HepG2 (cell line): ENCODE data around the gene GBE1. TPM values are rescaled to one million over a fixed set of nuclear protein-coding genes. Genes with fewer than 3 reads are reported as not detected.

Source experiments
- ATAC-seq: fragments of 200-7000 bp; cut with Tn5 transposase; 3 replicates; pipeline ENCODE4 v1.9.1; 2020; ENCODE audit warnings: mild to moderate bottlenecking, moderate library complexity
- BruUV-seq: library from RNA; stranded (reverse); fragments of 400-500 nt; replicated peaks from 2 replicates; lab custom pipeline; 2021; lab: Mats Ljungman, UMichigan
- CTCF ChIA-PET: fragments of 300-600 bp; formaldehyde crosslinking; extraction: SDS; loops from one replicate; lab custom pipeline; 2021; ENCODE audit warnings: low total read pairs, inconsistent platforms, low intra/inter-chr PET ratio; lab: Yijun Ruan, JAX
- POLR2A ChIA-PET: fragments of 350-600 bp; sonication (Branson Sonifier 250); formaldehyde crosslinking; loops from one replicate; lab custom pipeline; 2020; ENCODE audit warnings: antibody characterized with exemption, inconsistent platforms; lab: Yijun Ruan, JAX
- DNase-seq: peaks from one replicate; pipeline ENCODE4 v3.0.0-alpha.2; 2015; ENCODE audit warnings: low spot score
- FAIRE-seq: peaks from 3 replicates; lab custom pipeline; 2011; peaks lifted over from hg19 to GRCh38; lab: Jason Lieb, UNC
- H2AFZ ChIP-seq: one replicate; pipeline ENCODE4 v1.6.1; 2011; ENCODE audit warnings: low read length, inconsistent platforms
- H3K27ac ChIP-seq: fragments of 300-600 bp; 3 replicates; pipeline ENCODE4 v1.8.0; 2011; ENCODE audit warnings: mixed run types, mild to moderate bottlenecking, mixed read lengths, low read length, inconsistent platforms; ENCODE audit not compliant: insufficient read depth; ENCODE audit errors: extremely low read length
- H3K27me3 ChIP-seq, 2 experiments: fragments of 200-600 bp in 1 of 2; 2 replicates in 1 of 2; 3 replicates in 1 of 2; pipeline versions ENCODE4 v1.6.0 to v1.8.0; 2011; ENCODE audit warnings: low read length in 2 of 2, mild to moderate bottlenecking in 2 of 2, moderate library complexity in 2 of 2, inconsistent platforms in 1 of 2; ENCODE audit not compliant: insufficient read depth in 2 of 2, control insufficient read depth in 1 of 2
- H3K36me3 ChIP-seq, 2 experiments: fragments of 200-600 bp in 1 of 2; replicated peaks in 1 of 2; 2 replicates in 1 of 2; 3 replicates in 1 of 2; pipeline versions ENCODE4 v1.5.1 to v1.8.0; 2011; ENCODE audit warnings: low read length in 2 of 2, inconsistent platforms in 1 of 2; ENCODE audit not compliant: insufficient read depth in 2 of 2, control insufficient read depth in 1 of 2
- H3K4me1 ChIP-seq: 2 replicates; pipeline ENCODE4 v1.5.1; 2012; ENCODE audit warnings: low read length, inconsistent platforms; ENCODE audit not compliant: insufficient read depth
- H3K4me2 ChIP-seq: 2 replicates; pipeline ENCODE4 v1.6.0; 2011; ENCODE audit warnings: low read depth, low read length, inconsistent platforms
- H3K4me3 ChIP-seq, 3 experiments: fragments of 200-600 bp in 1 of 3; sonication (generic), shearing (Covaris generic) in 1 of 3; replicated peaks in 1 of 3; 2 replicates each; pipeline ENCODE4 v1.5.1; 2011 to 2016; ENCODE audit warnings: low read length in 3 of 3, inconsistent platforms in 2 of 3, low read depth in 2 of 3, mild to moderate bottlenecking in 2 of 3, control low read depth in 1 of 3, mixed read lengths in 1 of 3; ENCODE audit not compliant: insufficient read depth in 1 of 3
- H3K79me2 ChIP-seq: one replicate; pipeline ENCODE4 v1.6.1; 2011; ENCODE audit warnings: low read length, inconsistent platforms; ENCODE audit not compliant: insufficient read depth
- H3K9ac ChIP-seq: 2 replicates; pipeline ENCODE4 v1.6.0; 2011; ENCODE audit warnings: mild to moderate bottlenecking, low read depth, low read length, inconsistent platforms; ENCODE audit not compliant: insufficient read depth
- H3K9me3 ChIP-seq: 2 replicates; pipeline ENCODE4 v1.5.1; 2012; ENCODE audit warnings: mild to moderate bottlenecking, low read length
- H4K20me1 ChIP-seq: 2 replicates; pipeline ENCODE4 v1.6.0; 2011; ENCODE audit warnings: inconsistent platforms, mild to moderate bottlenecking, low read length, moderate library complexity; ENCODE audit not compliant: insufficient read depth
- ATF1 ChIP-seq: IDR thresholded peaks from 2 replicates; pipeline ENCODE4 v1.6.1; 2016; ENCODE audit warnings: mild to moderate bottlenecking, control low read depth
- EHMT2 ChIP-seq: fragments of 200-600 bp; sonication (generic); IDR thresholded peaks from 2 replicates; pipeline ENCODE4 v1.7.0; 2017; ENCODE audit warnings: antibody characterized with exemption, low read depth, low read length, borderline replicate concordance
- HNF4A ChIP-seq: sonication (generic); formaldehyde crosslinking; IDR thresholded peaks from 2 replicates; pipeline ENCODE4 v1.4.0; 2020; ENCODE audit warnings: missing genetic modification reagents
- HNF4G ChIP-seq, 2 experiments: sonication (generic) in 1 of 2; formaldehyde crosslinking in 1 of 2; IDR thresholded peaks; 2 replicates each; pipeline versions ENCODE4 v1.4.0 to v1.6.1; 2011 to 2020; ENCODE audit warnings: borderline replicate concordance in 2 of 2, low read depth in 2 of 2, mild to moderate bottlenecking in 2 of 2, low read length in 1 of 2, missing genetic modification reagents in 1 of 2, moderate library complexity in 1 of 2
- HNRNPK ChIP-seq: fragments of 200-400 bp; formaldehyde crosslinking; IDR thresholded peaks from 2 replicates; pipeline ENCODE4 v1.6.1; 2018; ENCODE audit warnings: low read length, low read depth, moderate library complexity, mild to moderate bottlenecking; ENCODE audit not compliant: poor library complexity, severe bottlenecking
- IKZF5 ChIP-seq: IDR thresholded peaks from 2 replicates; pipeline ENCODE4 v1.6.1; 2018; ENCODE audit warnings: missing genetic modification reagents, mild to moderate bottlenecking, missing compliant biosample characterization
- ISL2 ChIP-seq: sonication (generic); formaldehyde crosslinking; IDR thresholded peaks from 2 replicates; pipeline ENCODE4 v1.5.0; 2020; ENCODE audit warnings: missing genetic modification reagents
- PAXIP1 ChIP-seq: sonication (generic); formaldehyde crosslinking; conservative IDR thresholded peaks from 2 replicates; pipeline ENCODE4 v1.4.0; 2020; ENCODE audit warnings: mild to moderate bottlenecking, missing genetic modification reagents, moderate library complexity
- POLR2AphosphoS5 ChIP-seq: IDR thresholded peaks from 2 replicates; pipeline ENCODE4 v1.6.1; 2012; ENCODE audit warnings: low read depth, low read length
- PTBP1 ChIP-seq: fragments of 200-400 bp; formaldehyde crosslinking; IDR thresholded peaks from 2 replicates; pipeline ENCODE4 v1.6.1; 2018; ENCODE audit warnings: low read length, low read depth; ENCODE audit not compliant: poor library complexity, severe bottlenecking
- RFXAP ChIP-seq: sonication (generic); formaldehyde crosslinking; IDR thresholded peaks from 2 replicates; pipeline ENCODE4 v1.4.0; 2020; ENCODE audit warnings: missing genetic modification reagents, borderline replicate concordance
- SKI ChIP-seq: fragments of 450-650 bp; IDR thresholded peaks from one replicate; pipeline ENCODE4 v1.6.1; 2018; ENCODE audit warnings: mild to moderate bottlenecking; ENCODE audit not compliant: partially characterized antibody
- SMYD3 ChIP-seq: sonication (generic); formaldehyde crosslinking; IDR thresholded peaks from 2 replicates; pipeline ENCODE4 v1.8.1; 2023; ENCODE audit warnings: mild to moderate bottlenecking, missing genetic modification reagents
- YEATS2 ChIP-seq: sonication (generic); formaldehyde crosslinking; IDR thresholded peaks from 2 replicates; pipeline ENCODE4 v1.4.0; 2020; ENCODE audit warnings: missing genetic modification reagents, borderline replicate concordance
- ZBTB7B ChIP-seq: sonication (generic); formaldehyde crosslinking; IDR thresholded peaks from 2 replicates; pipeline ENCODE4 v1.4.0; 2020; ENCODE audit warnings: missing genetic modification reagents
- ZFP90 ChIP-seq: sonication (generic); formaldehyde crosslinking; IDR thresholded peaks from 2 replicates; pipeline ENCODE4 v1.8.0; 2022; ENCODE audit warnings: missing genetic modification reagents, mild to moderate bottlenecking, inconsistent platforms, borderline replicate concordance
- WGBS: methylation state at CpG from one replicate; pipeline ENCODE4 v1.1.6; 2017; ENCODE audit warnings: low lambda C conversion rate; 5-methylcytosine and 5-hydroxymethylcytosine counted together
- in situ Hi-C: cut with HindIII; loops from 2 replicates; pipeline ENCODE4 v1.10.0; 2017; ENCODE audit warnings: low pct_unique_long_range_greater_than_20kb; ENCODE audit not compliant: extremely low pct_ligation_motif_present
- intact Hi-C: fragments of 100-400 bp; cut with micrococcal nuclease; formaldehyde crosslinking; loops from one replicate; pipeline ENCODE4 v1.10.0; 2022; ENCODE audit not compliant: unreplicated experiment
- polyA plus RNA-seq, 8 experiments: library from polyadenylated mRNA; depleted of rRNA in 3 of 8; stranded (reverse) in 7 of 8; unstranded in 1 of 8; fragments of >200 nt; fragmentation: Illumina TruSeq in 4 of 8; extraction: Trizol in 4 of 8; gene quantifications; 2 replicates each; pipeline versions ENCODE4 v1.2.1 to v1.2.3, GENCODE V29; 2011 to 2016; ENCODE audit warnings: low read depth in 4 of 8, missing spikeins in 1 of 8, mixed read lengths in 1 of 8; ENCODE audit not compliant: insufficient read depth in 1 of 8
- total RNA-seq, 5 experiments: library from RNA; depleted of rRNA; stranded (reverse); fragments of >200 nt; fragmentation: Illumina TruSeq; extraction: Trizol; gene quantifications; 2 replicates each; pipeline ENCODE4 v1.2.3, GENCODE V29; 2016; ENCODE audit warnings: low read depth in 1 of 5

GBE1 gene
- total and polyA plus RNA-seq, 2 of the 13 experiments (the other 11 are each of a cell fraction or from before 2014, with no cell fraction given), result 22.9 to 36.1 TPM

- no TSS peak for BruUV-seq
- ChIA-PET POLR2A (no interaction called here), CTCF (no interaction called here)
- FAIRE-seq (no peak), ATAC-seq (no peak), DNase-seq (no peak)
- Histone ChIP-seq H3K27ac (no peak overlapping the region), H4K20me1 (no peaks in the 10 kb centered on the region), H3K27me3 (no peaks in the 10 kb centered on the region), H2AFZ (no peak overlapping the region), H3K4me3 (no peak overlapping the region), H3K36me3 (no peaks in the 10 kb centered on the region), H3K79me2 (no peaks in the 10 kb centered on the region), H3K9me3 (no peaks in the 10 kb centered on the region), H3K9ac (no peak overlapping the region), H3K4me1 (peaks cover 19% of the 10 kb centered on the region), H3K4me2 (no peak overlapping the region)
- TF ChIP-seq HNRNPK, result no peak
- TF ChIP-seq PTBP1, result no peak
- no peak for TF ChIP-seq ZFP90
- no peak for TF ChIP-seq SKI
- TF ChIP-seq SMYD3, result no peak
- TF ChIP-seq IKZF5, result no peak
- WGBS, result 73% methylated on average over 3 of the region's 3 CpGs
- in situ Hi-C loops, result no loop called here
- intact Hi-C loops, result no loop called here
Measured at GRCh38 chr3:81463781-81464180, 297.7 kb downstream of the GBE1 start.

DNA sequence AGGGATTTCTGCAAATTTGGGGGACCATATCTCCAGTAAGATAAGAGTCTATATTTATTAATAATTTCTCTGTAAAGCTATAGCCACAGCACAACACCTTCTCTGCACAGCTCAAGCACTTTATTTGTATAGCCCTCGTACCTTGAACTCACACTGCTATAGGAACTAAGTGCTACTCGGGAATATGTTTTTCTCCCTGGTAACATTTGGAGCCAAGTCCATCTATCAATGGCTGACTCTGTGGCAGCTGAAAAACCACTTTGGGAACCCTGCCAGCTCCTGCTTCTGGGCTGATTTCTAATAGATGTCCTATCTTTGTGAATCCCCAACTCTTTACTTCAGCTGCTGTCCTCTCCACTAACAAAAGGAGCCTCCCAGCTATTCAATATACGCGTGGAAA is 298.5 kb downstream of the GBE1 start:
- DNase-seq (peak; percentile 77), FAIRE-seq (peak; percentile 67), ATAC-seq (peak; percentile 100)
- 37% methylated on average over 4 of the region's 4 CpGs for WGBS
- Histone ChIP-seq H2AFZ (no peak overlapping the region), H3K9me3 (no peaks in the 10 kb centered on the region), H4K20me1 (no peaks in the 10 kb centered on the region), H3K27me3 (no peaks in the 10 kb centered on the region), H3K79me2 (no peaks in the 10 kb centered on the region), H3K9ac (no peak overlapping the region), H3K4me1 (peaks cover 19% of the 10 kb centered on the region), H3K4me3 (no peak overlapping the region; a peak in 1 of 6 replicates), H3K36me3 (no peaks in the 10 kb centered on the region), H3K27ac (no peak overlapping the region), H3K4me2 (peak overlapping the region; percentile 28)
- CTCF ChIA-PET, result no interaction called here
- intact Hi-C loops (no loop called here), in situ Hi-C loops (no loop called here)
- no TSS peak for BruUV-seq
- POLR2A ChIA-PET, result no interaction called here
- TF ChIP-seq RFXAP (CRISPR knock-in tag), result 0 out of 2 replicates have a peak, but pooled peaks have one; percentile 39
- no peak for TF ChIP-seq ZBTB7B (CRISPR knock-in tag)
- peak; percentile 54 for TF ChIP-seq PAXIP1 (CRISPR knock-in tag)
- 0 out of 2 replicates have a peak, but pooled peaks have one; percentile 16 for TF ChIP-seq ISL2
- TF ChIP-seq YEATS2 (CRISPR knock-in tag), result no peak
- TF ChIP-seq POLR2AphosphoS5, result no peak
- TF ChIP-seq EHMT2, result peak; percentile 49; the same call in 1 of the 2 replicates
- peak; percentile 84 for TF ChIP-seq HNF4A (CRISPR knock-in tag)
- TF ChIP-seq HNF4G (IDR thresholded peaks at IDR 0.05; ENCODE audit: borderline replicate concordance, low read depth, low read length), result peak; percentile 35
- TF ChIP-seq HNF4G (CRISPR knock-in tag; IDR thresholded peaks at IDR 0.05; ENCODE audit: borderline replicate concordance, low read depth), result no peak
- TF ChIP-seq ATF1 (CRISPR knock-in tag), result no peak
